GM23248 (cell line): Measurements from ENCODE around the gene ACACA.

ENCODE experiments used
- EZH2 ChIP-seq: fragments of 200-600 bp; sonication (generic); IDR thresholded peaks from 2 replicates; pipeline ENCODE4 v1.6.1; 2018; ENCODE audit warnings: antibody characterized with exemption, mild to moderate bottlenecking; ENCODE audit not compliant: insufficient read depth, poor library complexity, severe bottlenecking
- EZH2phosphoT487 ChIP-seq: fragments of 200-600 bp; sonication (generic); IDR thresholded peaks from 2 replicates; pipeline ENCODE4 v1.6.1; 2018; ENCODE audit warnings: antibody characterized with exemption, moderate library complexity, mild to moderate bottlenecking, low read depth; ENCODE audit not compliant: insufficient read depth

DNA sequence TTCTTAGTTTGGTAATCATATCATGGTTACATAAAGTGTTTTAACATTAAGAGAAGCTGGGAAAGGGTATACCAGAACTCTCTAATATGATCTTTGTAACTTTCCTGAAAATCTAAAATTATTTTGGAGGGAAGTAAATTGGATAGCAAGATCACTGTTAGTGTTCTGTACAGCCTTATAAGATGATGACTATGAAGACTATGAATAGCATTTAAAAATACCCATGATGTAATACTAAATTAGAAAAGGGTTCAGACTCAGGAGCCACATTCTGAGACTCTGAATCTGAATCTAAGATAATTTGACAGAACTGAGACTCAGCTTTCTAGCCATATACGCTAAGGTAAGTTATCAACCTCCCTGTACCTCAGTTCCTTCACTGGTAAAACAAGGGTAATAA lies 238.9 kb downstream of the ACACA start:
- TF ChIP-seq EZH2 (no peak), EZH2phosphoT487 (no peak)
